ENCODE measurements around the gene ANKRD17. TPM values are rescaled to one million over a fixed set of nuclear protein-coding genes. Genes with fewer than 3 reads are reported as not detected.

The ANKRD17 gene
- total and polyA plus RNA-seq, 2 donors (not counting 3 experiments of a cell fraction or from before 2014, with no cell fraction given) = 33.3 to 64.4 TPM

DNA sequence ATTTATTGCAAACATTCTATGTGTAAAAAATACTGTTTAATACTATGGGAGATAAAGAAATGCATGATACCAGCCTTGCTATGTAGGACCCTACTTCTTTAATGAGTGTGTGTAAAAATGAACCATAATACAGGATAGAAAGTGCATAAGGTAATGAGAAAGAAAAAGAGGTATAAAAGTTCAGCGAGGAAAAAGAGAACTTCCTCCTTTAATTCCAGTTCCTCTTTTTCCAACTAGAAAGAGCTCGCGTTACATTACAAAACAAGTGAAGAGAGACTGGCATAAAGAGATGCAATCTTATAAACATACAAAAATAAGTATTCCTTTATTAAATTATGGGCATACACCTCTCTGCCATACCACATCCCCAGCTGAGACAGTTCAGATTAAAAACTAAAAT is 77.4 kb downstream of the ANKRD17 start:
- peaks cover 81% of the 10 kb centered on the region for H3K79me2 ChIP-seq (ENCODE audit: control insufficient read depth, insufficient read depth, low read length)
- H3K9me1 ChIP-seq (replicated peaks; ENCODE audit: control insufficient read depth, extremely low read depth, insufficient read depth, low read length) = peaks cover 2% of the 10 kb centered on the region
- no peak overlapping the region for H3K9ac ChIP-seq (replicated peaks; ENCODE audit: extremely low read depth, insufficient read depth, low read length)
- no peak overlapping the region for H3K4me2 ChIP-seq (ENCODE audit: insufficient read depth, low read length)
- no peak for DNase-seq (ENCODE audit: low read depth, low spot score)
- no peaks in the 10 kb centered on the region for H3K4me1 ChIP-seq (ENCODE audit: control insufficient read depth, extremely low read depth, insufficient read depth, low read length)
- BruUV-seq (replicated peaks) = no TSS peak
- H3K36me3 ChIP-seq (ENCODE audit: control insufficient read depth in 2 of 2, extremely low read depth in 1 of 2, insufficient read depth in 2 of 2, low read length in 2 of 2) = peaks cover 0 to 5% of the 10 kb centered on the region in 2 experiments
- intact Hi-C loops (cut with micrococcal nuclease) = no loop called here
- H4K20me1 ChIP-seq (replicated peaks; ENCODE audit: control insufficient read depth, extremely low read depth, insufficient read depth, low read length) = peaks cover 4% of the 10 kb centered on the region
- dilution Hi-C loops (cut with MboI; ENCODE audit: extremely low pct_ligation_motif_present, low sequenced_read_pairs) = no loop called here
- no peak overlapping the region for H3K27ac ChIP-seq (ENCODE audit: insufficient read depth, low read depth, low read length)
- H2AFZ ChIP-seq (ENCODE audit: low read depth, low read length) = no peak overlapping the region
- CTCF ChIA-PET = interaction anchor here (1.0 to 1.8 kb wide), 7 partner anchors 8 to 76 kb away, joined by 3 to 7 read pairs (median 3); no protein-coding TSS in a partner anchor
- TF ChIP-seq MYC (IDR thresholded peaks at IDR 0.05; ENCODE audit: low read depth, low read length) (no peak), POLR2AphosphoS5 (IDR thresholded peaks at IDR 0.05; ENCODE audit: insufficient read depth, low read depth, low read length) (no peak), GATA2 (IDR thresholded peaks at IDR 0.05; ENCODE audit: insufficient read depth, insufficient read length, low read depth, low read length) (no peak), JUN (IDR thresholded peaks at IDR 0.05; ENCODE audit: borderline replicate concordance, insufficient read depth, insufficient read length, low read depth) (no peak), POLR2A (IDR thresholded peaks at IDR 0.05; ENCODE audit: low read depth, low read length) (no peak), FOS (IDR thresholded peaks at IDR 0.05; ENCODE audit: borderline replicate concordance, insufficient read depth, low read length) (no peak), EZH2 (IDR thresholded peaks at IDR 0.05; ENCODE audit: borderline replicate concordance, low read depth, low read length, severe bottlenecking) (no peak), CTCF (IDR thresholded peaks at IDR 0.05; ENCODE audit: extremely low read depth in 1 of 2, insufficient read depth in 1 of 2, low read depth in 1 of 2, low read length in 2 of 2) (no peak), MAX (IDR thresholded peaks at IDR 0.05; ENCODE audit: insufficient read depth, insufficient read length) (no peak)
- POLR2A ChIA-PET = no interaction called here
- H3K9me3 ChIP-seq (replicated peaks; ENCODE audit: control insufficient read depth, insufficient read depth, low read length) = no peaks in the 10 kb centered on the region
- H3K27me3 ChIP-seq (ENCODE audit: control insufficient read depth in 2 of 2, insufficient read depth in 2 of 2, low read length in 2 of 2) = no peaks in the 10 kb centered on the region
- H3K4me3 ChIP-seq (replicated peaks in 1 of 3; ENCODE audit: insufficient read depth in 1 of 3, low read depth in 1 of 3, low read length in 3 of 3) = no peak overlapping the region
- FAIRE-seq = no peak
